SK-N-SH treated with all-trans-retinoic acid at 6 μM for 48 hours (cell line): Measurements from ENCODE around the gene SYT7.

Experiments
- ESRRG ChIP-seq: fragments of 250-450 bp; sonication (Bioruptor Pico); IDR thresholded peaks from 2 replicates; pipeline ENCODE4 v1.6.1; 2021; ENCODE audit warnings: mild to moderate bottlenecking
- TOX ChIP-seq: fragments of 250-450 bp; sonication (Bioruptor Pico); IDR thresholded peaks from 2 replicates; pipeline ENCODE4 v1.8.0; 2021; ENCODE audit warnings: mild to moderate bottlenecking, moderate library complexity, borderline replicate concordance
- ZFP3 ChIP-seq: fragments of 250-450 bp; sonication (Bioruptor Pico); IDR thresholded peaks from 2 replicates; pipeline ENCODE4 v1.5.0; 2020; ENCODE audit warnings: mild to moderate bottlenecking, moderate library complexity
- ZFP30 ChIP-seq: fragments of 450-650 bp; formaldehyde crosslinking; IDR thresholded peaks from 2 replicates; pipeline ENCODE4 v1.5.0; 2022; ENCODE audit warnings: mild to moderate bottlenecking, moderate library complexity
- ZNF565 ChIP-seq: fragments of 450-650 bp; formaldehyde crosslinking; conservative IDR thresholded peaks from 2 replicates; pipeline ENCODE4 v1.5.0; 2020; ENCODE audit warnings: low read depth, mild to moderate bottlenecking, moderate library complexity
- ZNF70 ChIP-seq: fragments of 450-650 bp; formaldehyde crosslinking; IDR thresholded peaks from 2 replicates; pipeline ENCODE4 v1.5.0; 2020; ENCODE audit warnings: mild to moderate bottlenecking, moderate library complexity
- ZNF8 ChIP-seq: fragments of 450-650 bp; formaldehyde crosslinking; IDR thresholded peaks from 2 replicates; pipeline ENCODE4 v1.5.0; 2020; ENCODE audit warnings: mild to moderate bottlenecking, moderate library complexity
- TF ChIP-seq, protein P1 (sequence below): fragments of 250-450 bp; sonication (Bioruptor Pico); IDR thresholded peaks from 2 replicates; pipeline ENCODE4 v1.5.0; 2020; ENCODE audit warnings: mild to moderate bottlenecking, moderate library complexity

DNA sequence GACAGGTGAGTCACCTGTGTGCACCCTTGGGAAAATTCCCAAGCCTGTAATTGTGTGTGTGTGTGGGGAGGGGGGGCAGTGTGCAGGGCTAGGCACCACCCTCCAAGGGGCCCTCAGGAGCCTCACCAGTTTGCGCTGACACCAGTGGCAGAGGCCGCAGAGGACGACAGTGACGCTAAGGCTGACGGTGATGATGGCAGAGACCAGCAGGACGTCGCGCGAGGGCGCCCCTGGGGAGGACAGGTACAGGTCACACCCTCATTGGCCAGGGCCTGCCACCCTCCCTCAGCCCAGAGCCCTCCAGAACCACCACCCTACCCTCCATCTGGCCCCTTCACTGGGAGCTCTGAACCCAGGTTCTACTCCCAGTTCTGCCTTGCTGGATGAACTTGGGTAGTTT lies 24.9 kb downstream of the SYT7 start:
- TF ChIP-seq, protein P1, sequence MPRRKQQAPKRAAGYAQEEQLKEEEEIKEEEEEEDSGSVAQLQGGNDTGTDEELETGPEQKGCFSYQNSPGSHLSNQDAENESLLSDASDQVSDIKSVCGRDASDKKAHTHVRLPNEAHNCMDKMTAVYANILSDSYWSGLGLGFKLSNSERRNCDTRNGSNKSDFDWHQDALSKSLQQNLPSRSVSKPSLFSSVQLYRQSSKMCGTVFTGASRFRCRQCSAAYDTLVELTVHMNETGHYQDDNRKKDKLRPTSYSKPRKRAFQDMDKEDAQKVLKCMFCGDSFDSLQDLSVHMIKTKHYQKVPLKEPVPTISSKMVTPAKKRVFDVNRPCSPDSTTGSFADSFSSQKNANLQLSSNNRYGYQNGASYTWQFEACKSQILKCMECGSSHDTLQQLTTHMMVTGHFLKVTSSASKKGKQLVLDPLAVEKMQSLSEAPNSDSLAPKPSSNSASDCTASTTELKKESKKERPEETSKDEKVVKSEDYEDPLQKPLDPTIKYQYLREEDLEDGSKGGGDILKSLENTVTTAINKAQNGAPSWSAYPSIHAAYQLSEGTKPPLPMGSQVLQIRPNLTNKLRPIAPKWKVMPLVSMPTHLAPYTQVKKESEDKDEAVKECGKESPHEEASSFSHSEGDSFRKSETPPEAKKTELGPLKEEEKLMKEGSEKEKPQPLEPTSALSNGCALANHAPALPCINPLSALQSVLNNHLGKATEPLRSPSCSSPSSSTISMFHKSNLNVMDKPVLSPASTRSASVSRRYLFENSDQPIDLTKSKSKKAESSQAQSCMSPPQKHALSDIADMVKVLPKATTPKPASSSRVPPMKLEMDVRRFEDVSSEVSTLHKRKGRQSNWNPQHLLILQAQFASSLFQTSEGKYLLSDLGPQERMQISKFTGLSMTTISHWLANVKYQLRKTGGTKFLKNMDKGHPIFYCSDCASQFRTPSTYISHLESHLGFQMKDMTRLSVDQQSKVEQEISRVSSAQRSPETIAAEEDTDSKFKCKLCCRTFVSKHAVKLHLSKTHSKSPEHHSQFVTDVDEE = no peak
- TF ChIP-seq ZFP3 (CRISPR knock-in tag) (no peak), ZFP30 (no peak), ESRRG (no peak), ZNF8 (CRISPR knock-in tag) (no peak), TOX (no peak), ZNF70 (CRISPR knock-in tag) (no peak), ZNF565 (CRISPR knock-in tag) (no peak)
